NCI-H510A (cell line): ENCODE data around the gene PPARD.
"Not testable (repeated sequence)": the region's sequence is repeated elsewhere in the genome, so short reads cannot be mapped to it uniquely, and the experiment has no call there.

Experiments used
- DNase-seq: peaks from one replicate; lab custom pipeline; 2025; lab: John Stamatoyannopoulos, UW

PPARD gene

GRCh38 chr6:35312076-35312800 is 30.1 kb upstream of the PPARD start:
- DNase-seq: no peak

- DNase-seq: no peak
These were observed 29.6 kb upstream of the PPARD start for GRCh38 chr6:35312807-35313206.

- DNase-seq: peak; percentile 35
These were observed 24.7 kb upstream of the PPARD start for GRCh38 chr6:35317483-35318195.

GRCh38 chr6:35318196-35319171 is 23.9 kb upstream of the PPARD start:
- DNase-seq: peak; percentile 82

GRCh38 chr6:35319346-35320030 is 22.9 kb upstream of the PPARD start:
- no peak for DNase-seq

- DNase-seq: no peak
These were observed 22.3 kb upstream of the PPARD start for GRCh38 chr6:35320031-35320410.

- DNase-seq: no peak
These were observed 21.3 kb upstream of the PPARD start for GRCh38 chr6:35321091-35321490.

- peak; percentile 27 for DNase-seq
These were observed 14.9 kb upstream of the PPARD start for GRCh38 chr6:35327349-35328027.

- no peak for DNase-seq
These were observed 14.1 kb upstream of the PPARD start for GRCh38 chr6:35328108-35328723.

- DNase-seq: not testable (repeated sequence)
These were observed 13.4 kb upstream of the PPARD start for GRCh38 chr6:35328965-35329364.

- no peak for DNase-seq
These were observed 11.7 kb upstream of the PPARD start for GRCh38 chr6:35330541-35331119.

GRCh38 chr6:35332074-35332887 is 10.1 kb upstream of the PPARD start:
- peak; percentile 50 for DNase-seq

GRCh38 chr6:35341557-35341956 is 801 bp upstream of the PPARD start:
- DNase-seq: no peak

GRCh38 chr6:35343092-35343834 is 905 bp downstream of the PPARD start:
- DNase-seq: no peak

GRCh38 chr6:35343835-35344550 is 1.6 kb downstream of the PPARD start:
- no peak for DNase-seq

GRCh38 chr6:35351422-35351821 is 9.1 kb downstream of the PPARD start:
- no peak for DNase-seq

GRCh38 chr6:35352735-35353134 is 10.4 kb downstream of the PPARD start:
- no peak for DNase-seq
